HG02759 (cell line): ENCODE measurements around the gene ASGR1.

Experiments used
- ATAC-seq: cut with Tn5 transposase; IDR thresholded peaks from one replicate; pipeline ENCODE4 v1.9.1; 2021; ENCODE audit warnings: mild to moderate bottlenecking, moderate library complexity; ENCODE audit not compliant: unreplicated experiment

Gene ASGR1

GRCh38 chr17:7216242-7217112 is 37.3 kb upstream of the ASGR1 start:
- no peak for ATAC-seq

GRCh38 chr17:7215652-7216180 is 36.5 kb upstream of the ASGR1 start:
- no peak for ATAC-seq

- no peak for ATAC-seq
These were observed 36.0 kb upstream of the ASGR1 start for GRCh38 chr17:7215136-7215638.

- ATAC-seq = peak; percentile 80
These were observed 35.3 kb upstream of the ASGR1 start for GRCh38 chr17:7214300-7215135.

- peak; percentile 6 for ATAC-seq
These were observed 34.7 kb upstream of the ASGR1 start for GRCh38 chr17:7213895-7214299.

- no peak for ATAC-seq
These were observed 32.5 kb upstream of the ASGR1 start for GRCh38 chr17:7211491-7212273.

- ATAC-seq = no peak
These were observed 29.7 kb upstream of the ASGR1 start for GRCh38 chr17:7208754-7209460.

GRCh38 chr17:7208027-7208571 is 28.9 kb upstream of the ASGR1 start:
- ATAC-seq = no peak

GRCh38 chr17:7207120-7208001 is 28.2 kb upstream of the ASGR1 start:
- no peak for ATAC-seq

GRCh38 chr17:7205561-7205960 is 26.4 kb upstream of the ASGR1 start:
- ATAC-seq = no peak

- peak; percentile 86 for ATAC-seq
These were observed 25.8 kb upstream of the ASGR1 start for GRCh38 chr17:7204828-7205461.

- no peak for ATAC-seq
These were observed 25.2 kb upstream of the ASGR1 start for GRCh38 chr17:7204336-7204735.

GRCh38 chr17:7203391-7203790 is 24.2 kb upstream of the ASGR1 start:
- ATAC-seq = no peak

GRCh38 chr17:7196651-7197401 is 17.7 kb upstream of the ASGR1 start:
- ATAC-seq = no peak

- no peak for ATAC-seq
These were observed 16.8 kb upstream of the ASGR1 start for GRCh38 chr17:7195971-7196370.

- no peak for ATAC-seq
These were observed 13.2 kb upstream of the ASGR1 start for GRCh38 chr17:7192271-7192937.
